Endothelial cell of umbilical vein (primary cell): ENCODE data around the gene DCLK2. TPM values are rescaled to one million over a fixed set of nuclear protein-coding genes. Genes with fewer than 3 reads are reported as not detected.

Source experiments
- BruUV-seq: library from RNA; stranded (reverse); fragments of 400-500 nt; replicated peaks from 2 replicates; lab custom pipeline; 2021; lab: Mats Ljungman, UMichigan
- CTCF ChIA-PET: fragments of 300-600, 350-600 bp; sonication (Branson Sonifier 250); formaldehyde crosslinking; loops from one replicate; lab custom pipeline; 2021; ENCODE audit warnings: antibody characterized with exemption, inconsistent platforms; lab: Charles Lee
- POLR2A ChIA-PET: fragments of 300-600, 350-600 bp; sonication (Branson Sonifier 250); formaldehyde crosslinking; loops from one replicate; lab custom pipeline; 2021; ENCODE audit warnings: antibody characterized with exemption, inconsistent platforms; lab: Charles Lee
- DNase-seq: peaks from one replicate; pipeline ENCODE4 v3.0.0-alpha.2; 2011; ENCODE audit warnings: low read depth, low spot score
- FAIRE-seq: peaks from 2 replicates; lab custom pipeline; 2011; peaks lifted over from hg19 to GRCh38; lab: Jason Lieb, UNC
- H2AFZ ChIP-seq: 2 replicates; pipeline ENCODE4 v1.6.0; 2012; ENCODE audit warnings: low read depth, low read length, control low read depth, inconsistent platforms
- H3K27ac ChIP-seq: 2 replicates; pipeline ENCODE4 v1.5.1; 2011; ENCODE audit warnings: low read depth, mild to moderate bottlenecking, control low read depth, low read length, moderate library complexity; ENCODE audit not compliant: insufficient read depth
- H3K27me3 ChIP-seq, 2 experiments: 2 replicates each; pipeline versions ENCODE4 v1.6.0 to v1.6.1; 2011; ENCODE audit warnings: low read length in 2 of 2, mixed read lengths in 1 of 2; ENCODE audit not compliant: control insufficient read depth in 2 of 2, insufficient read depth in 2 of 2
- H3K36me3 ChIP-seq, 2 experiments: 2 replicates in 1 of 2; 3 replicates in 1 of 2; pipeline ENCODE4 v1.5.1; 2011; ENCODE audit warnings: low read length in 2 of 2, mild to moderate bottlenecking in 1 of 2, moderate library complexity in 1 of 2; ENCODE audit not compliant: control insufficient read depth in 2 of 2, insufficient read depth in 2 of 2; ENCODE audit errors: extremely low read depth in 1 of 2
- H3K4me1 ChIP-seq: 3 replicates; pipeline ENCODE4 v1.5.1; 2011; ENCODE audit warnings: mild to moderate bottlenecking, low read length; ENCODE audit not compliant: control insufficient read depth, insufficient read depth; ENCODE audit errors: extremely low read depth
- H3K4me2 ChIP-seq: 2 replicates; pipeline ENCODE4 v1.6.1; 2011; ENCODE audit warnings: low read length, control low read depth, mixed read lengths; ENCODE audit not compliant: insufficient read depth
- H3K4me3 ChIP-seq, 3 experiments: fragments of 200-600 bp in 1 of 3; sonication (generic), shearing (Covaris generic) in 1 of 3; replicated peaks in 1 of 3; 2 replicates each; pipeline ENCODE4 v1.5.1; 2011 to 2016; ENCODE audit warnings: control low read depth in 3 of 3, low read length in 3 of 3, mild to moderate bottlenecking in 2 of 3, inconsistent platforms in 1 of 3, low read depth in 1 of 3, moderate library complexity in 1 of 3; ENCODE audit not compliant: insufficient read depth in 1 of 3
- H3K79me2 ChIP-seq: 2 replicates; pipeline ENCODE4 v1.6.0; 2012; ENCODE audit warnings: low read length, inconsistent platforms; ENCODE audit not compliant: control insufficient read depth, insufficient read depth
- H3K9ac ChIP-seq: replicated peaks from 2 replicates; pipeline ENCODE3; 2011; ENCODE audit warnings: low read length, control low read depth; ENCODE audit not compliant: insufficient read depth; ENCODE audit errors: extremely low read depth
- H3K9me1 ChIP-seq: replicated peaks from 3 replicates; pipeline ENCODE4 v1.6.0; 2011; ENCODE audit warnings: mild to moderate bottlenecking, low read length; ENCODE audit not compliant: control insufficient read depth, insufficient read depth; ENCODE audit errors: extremely low read depth
- H3K9me3 ChIP-seq: replicated peaks from 2 replicates; pipeline ENCODE4 v1.5.1; 2012; ENCODE audit warnings: low read length, inconsistent platforms; ENCODE audit not compliant: control insufficient read depth, insufficient read depth
- H4K20me1 ChIP-seq: replicated peaks from 2 replicates; pipeline ENCODE3; 2011; ENCODE audit warnings: mild to moderate bottlenecking, low read length; ENCODE audit not compliant: control insufficient read depth, insufficient read depth; ENCODE audit errors: extremely low read depth
- CTCF ChIP-seq, 2 donors: IDR thresholded peaks; 1 replicate in 1 of 2; 2 replicates in 1 of 2; pipeline ENCODE4 v1.5.1; 2011; ENCODE audit warnings: low read length in 2 of 2, mild to moderate bottlenecking in 2 of 2, moderate library complexity in 2 of 2, control low read depth in 1 of 2, inconsistent platforms in 1 of 2, low read depth in 1 of 2; ENCODE audit not compliant: insufficient read depth in 1 of 2; ENCODE audit errors: extremely low read depth in 1 of 2
- EZH2 ChIP-seq: IDR thresholded peaks from 2 replicates; pipeline ENCODE4 v1.6.1; 2012; ENCODE audit warnings: borderline replicate concordance, low read depth, mild to moderate bottlenecking, moderate library complexity, low read length, inconsistent platforms; ENCODE audit not compliant: severe bottlenecking
- FOS ChIP-seq: IDR thresholded peaks from 2 replicates; pipeline ENCODE4 v1.6.1; 2011; ENCODE audit warnings: mild to moderate bottlenecking, low read length, moderate library complexity, borderline replicate concordance; ENCODE audit not compliant: insufficient read depth
- GATA2 ChIP-seq: IDR thresholded peaks from 2 replicates; pipeline ENCODE4 v1.7.0; 2011; ENCODE audit warnings: low read depth, mild to moderate bottlenecking, moderate library complexity, mixed read lengths, low read length; ENCODE audit not compliant: insufficient read length, insufficient read depth
- JUN ChIP-seq: IDR thresholded peaks from 2 replicates; pipeline ENCODE4 v1.6.1; 2011; ENCODE audit warnings: borderline replicate concordance, low read depth; ENCODE audit not compliant: insufficient read length, insufficient read depth
- MAX ChIP-seq: IDR thresholded peaks from 2 replicates; pipeline ENCODE4 v1.6.1; 2011; ENCODE audit not compliant: insufficient read depth, insufficient read length
- MYC ChIP-seq: IDR thresholded peaks from one replicate; pipeline ENCODE4 v1.6.1; 2011; ENCODE audit warnings: mild to moderate bottlenecking, low read depth, low read length
- POLR2A ChIP-seq: IDR thresholded peaks from 2 replicates; pipeline ENCODE4 v1.6.1; 2012; ENCODE audit warnings: low read depth, mild to moderate bottlenecking, control low read depth, low read length
- POLR2AphosphoS5 ChIP-seq: IDR thresholded peaks from 2 replicates; pipeline ENCODE4 v1.6.1; 2012; ENCODE audit warnings: low read depth, mild to moderate bottlenecking, control low read depth, low read length, moderate library complexity; ENCODE audit not compliant: insufficient read depth
- dilution Hi-C: fragments of 300-500 bp; cut with MboI; formaldehyde crosslinking; loops from one replicate; pipeline ENCODE4 v1.15.0; 2019; ENCODE audit warnings: low sequenced_read_pairs; ENCODE audit not compliant: extremely low pct_ligation_motif_present
- intact Hi-C: fragments of 100-400 bp; cut with micrococcal nuclease; formaldehyde crosslinking; loops from one replicate; pipeline ENCODE4 v1.10.0; 2022
- polyA plus RNA-seq, 4 experiments: library from polyadenylated mRNA; depleted of rRNA in 3 of 4; stranded (reverse) in 3 of 4; unstranded in 1 of 4; fragments of >200 nt; gene quantifications; 2 replicates each; pipeline versions ENCODE4 v1.2.1 to v1.2.3, GENCODE V29; 2011 to 2012; ENCODE audit warnings: missing spikeins in 1 of 4
- total RNA-seq: library from RNA; stranded (reverse); gene quantifications from 2 replicates; pipeline ENCODE4 v1.2.3, GENCODE V29; 2021

The DCLK2 gene
- total and polyA plus RNA-seq, 2 donors (not counting 3 experiments of a cell fraction or from before 2014, with no cell fraction given), result 1.7 to 4.7 TPM

DNA sequence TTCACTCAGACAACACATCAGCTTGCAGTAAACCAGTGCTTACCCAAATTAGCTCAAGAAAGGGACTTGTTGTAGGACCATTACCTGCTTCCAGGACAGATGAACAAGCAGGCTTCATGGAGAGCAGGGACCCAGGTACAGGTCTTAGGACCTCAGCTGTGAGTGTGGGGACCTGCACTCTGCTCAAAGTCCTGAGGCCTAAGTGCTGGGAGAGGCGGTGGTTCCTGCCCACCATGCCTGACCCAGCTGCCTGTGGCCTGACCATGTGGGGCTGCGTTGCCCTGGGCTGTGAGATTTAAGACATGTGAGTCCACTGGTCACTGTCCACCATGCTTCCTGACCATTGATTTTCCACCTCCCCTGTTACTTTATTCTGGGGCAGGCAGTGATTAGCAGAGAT, 140.2 kb downstream of the DCLK2 start:
- Histone ChIP-seq H3K79me2 (no peaks in the 10 kb centered on the region), H3K9ac (no peak overlapping the region), H3K9me1 (no peaks in the 10 kb centered on the region), H2AFZ (no peak overlapping the region), H3K36me3 (no peaks in the 10 kb centered on the region), H3K9me3 (no peaks in the 10 kb centered on the region), H3K27me3 (no peaks in the 10 kb centered on the region), H4K20me1 (no peaks in the 10 kb centered on the region), H3K4me3 (no peak overlapping the region), H3K4me2 (no peak overlapping the region), H3K4me1 (no peaks in the 10 kb centered on the region), H3K27ac (no peak overlapping the region)
- BruUV-seq, result no TSS peak
- TF ChIP-seq MAX (no peak), POLR2AphosphoS5 (no peak), CTCF (IDR thresholded peaks at IDR 0.05; ENCODE audit: extremely low read depth in 1 of 2, insufficient read depth in 1 of 2, low read depth in 1 of 2, low read length in 2 of 2) (no peak), JUN (no peak), FOS (no peak), MYC (no peak), POLR2A (no peak), EZH2 (no peak), GATA2 (no peak)
- intact Hi-C loops, result no loop called here
- ChIA-PET POLR2A (no interaction called here), CTCF (interaction anchor here (1.9 to 3.1 kb wide), 4 partner anchors 9 to 211 kb away, joined by 8 to 14 read pairs (median 12); no protein-coding TSS in a partner anchor)
- no peak for DNase-seq
- dilution Hi-C loops, result no loop called here
- no peak for FAIRE-seq
